Heart right ventricle (tissue), 16 donors: ENCODE results near the gene LIN52. TPM values are rescaled to one million over a fixed set of nuclear protein-coding genes. Genes with fewer than 3 reads are reported as not detected.

Experiments
- ATAC-seq, 8 donors: fragments of 200-7000 bp; cut with Tn5 transposase; one replicate each; pipeline ENCODE4 v1.9.1; 2020; ENCODE audit warnings: mild to moderate bottlenecking in 8 of 8, moderate library complexity in 8 of 8, moderate number of reproducible peaks in 1 of 8
- DNase-seq, 2 donors: peaks; one replicate each; pipeline ENCODE4 v3.0.0-alpha.2; 2020
- H3K27ac ChIP-seq, 10 donors: fragments of 200-600 bp; sonication (generic) in 2 of 10; one replicate each; pipeline versions ENCODE4 v1.5.0 to v1.8.0; 2020 to 2022; ENCODE audit warnings: mild to moderate bottlenecking in 3 of 10
- H3K27me3 ChIP-seq, 7 donors: fragments of 200-600 bp; one replicate each; pipeline ENCODE4 v1.8.0; 2021 to 2022; ENCODE audit warnings: mild to moderate bottlenecking in 2 of 7
- H3K36me3 ChIP-seq, 9 donors: fragments of 200-600 bp; sonication (generic) in 1 of 9; one replicate each; pipeline versions ENCODE4 v1.5.0 to v1.8.0; 2020 to 2022; ENCODE audit warnings: mild to moderate bottlenecking in 2 of 9
- H3K4me1 ChIP-seq, 9 donors: fragments of 200-600 bp; sonication (generic) in 1 of 9; one replicate each; pipeline versions ENCODE4 v1.5.0 to v1.8.0; 2020 to 2022; ENCODE audit warnings: mild to moderate bottlenecking in 4 of 9
- H3K4me3 ChIP-seq, 10 donors: fragments of 200-600 bp; sonication (generic) in 2 of 10; one replicate each; pipeline versions ENCODE4 v1.5.0 to v1.8.0; 2020 to 2022; ENCODE audit warnings: mild to moderate bottlenecking in 7 of 10, moderate library complexity in 2 of 10
- H3K9me3 ChIP-seq, 11 donors: fragments of 200-600 bp in 10 of 11; sonication (generic) in 2 of 11; one replicate each; pipeline versions ENCODE4 v1.5.0 to v1.8.0; 2013 to 2022; ENCODE audit warnings: mild to moderate bottlenecking in 2 of 11, control low read depth in 1 of 11, moderate library complexity in 1 of 11
- CTCF ChIP-seq, 9 donors: fragments of 200-600 bp; sonication (generic) in 2 of 9; IDR thresholded peaks; one replicate each; pipeline versions ENCODE4 v1.5.0 to v1.8.0; 2021 to 2022; ENCODE audit warnings: antibody characterized with exemption in 9 of 9, mild to moderate bottlenecking in 5 of 9, moderate library complexity in 1 of 9
- WGBS, 2 donors: extraction: QIAGEN DNeasy Blood & Tissue Kit; methylation state at CpG; one replicate each; pipeline ENCODE4 v1.1.7; 2013; ENCODE audit warnings: inconsistent platforms in 1 of 2; 5-methylcytosine and 5-hydroxymethylcytosine counted together
- intact Hi-C, 10 donors: fragments of 100-400 bp; cut with DNase I; formaldehyde crosslinking; loops; one replicate each; pipeline versions ENCODE4 v1.11.1 to v1.14.2; 2022
- long read RNA-seq, 3 donors: library from polyadenylated mRNA; unstranded; transcript quantifications; one replicate each; pipeline ENCODE4 v2.0.0, GENCODE V29; 2020 to 2021
- polyA plus RNA-seq, 2 donors: library from polyadenylated mRNA; stranded (reverse); fragments of 200-250 nt; gene quantifications; one replicate each; pipeline ENCODE4 v1.2.3, GENCODE V29; 2013
- total RNA-seq, 10 donors: library from RNA; stranded (reverse); fragmentation: NEBNext Ultra II Directional in 3 of 10; extraction: Animal tissue kit (Norgen Biotek cat#: 25700) in 3 of 10; gene quantifications; one replicate each; pipeline versions ENCODE4 v1.2.1 to v1.2.4, GENCODE V29; 2021 to 2023
- donor health status: Arrhythmogenic right ventricular cardiomyopathy.
- donor health status: ischemic (EF 13 %, LVEDD 7.1; RV severe dilation, severe dysfunction).
- donor health status: healthy with polysubstance abuse.
- donor health status: DM: no; HTN: yes; CAD: no.
- donor health status: DM: no; HTN: no; CAD: no.
- donor health status: ischemic (EF 25% LVEDD 6.9; RV normal size, moderate dysfunction).
- donor health status: ischemic (EF 25% LVEDD 5.7; RV mildly dilated, moderate dysfunction).
- donor health status: healthy.
- donor health status: DM: yes; HTN: yes; CAD: no.
- donor health status: Ischemic cardiomyopathy.
- donor health status: ischemic (EF 35%, LVEDD 5.7; RV mildly dilated, moderate dysfunction).
- donor health status: nonischemic (EF 11% LVEDD 7.7; RV severe dilation, severe dysfunction).
- donor health status: DM: yes; HTN: yes; CAD: no.
- donor health status: PGD.
- donor health status: ischemic (EF 29% LVEDD 5.4; RV normal size, mild dysfunction).
- donor health status: nonischemic (EF 23%, LVEDD 6.1; RV moderate dilation, normal function).

LIN52 gene, protein sequence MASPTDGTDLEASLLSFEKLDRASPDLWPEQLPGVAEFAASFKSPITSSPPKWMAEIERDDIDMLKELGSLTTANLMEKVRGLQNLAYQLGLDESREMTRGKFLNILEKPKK
- total RNA-seq (10 to 100 TPM in 4 of 10 donors, 1 to 10 TPM in 6; 4.7 to 13.6 (median 9.0) TPM), polyA plus RNA-seq (1 to 10 TPM; 5.3 to 6.9 TPM)
- long read RNA-seq, donor 1, transcript LIN52-205 (6 exons, 2,776 nt): major isoform, 23 of 27 reads
- long read RNA-seq, donor 1, partial matches to known transcripts: 1 of 27 reads
- long read RNA-seq, donor 1, other reads (novel, unspliced or antisense): 3 of 27 reads
- long read RNA-seq, donor 2, transcript LIN52-205 (6 exons, 2,776 nt): major isoform, 22 of 37 reads
- long read RNA-seq, donor 2, partial matches to known transcripts: 6 of 37 reads
- long read RNA-seq, donor 2, other reads (novel, unspliced or antisense): 8 of 37 reads
- long read RNA-seq, donor 3, transcript LIN52-205 (6 exons, 2,776 nt): major isoform, 35 of 43 reads
- long read RNA-seq, donor 3, partial matches to known transcripts: 1 of 43 reads
- long read RNA-seq, donor 3, other reads (novel, unspliced or antisense): 6 of 43 reads

GRCh38 chr14:74084277-74085046 is at the start of gene LIN52, which contains the start of gene ALDH6A1:
Gene LIN52 (plus strand): TSS chr14:74084956. CDS start chr14:74084975, 19 bp downstream.
Gene ALDH6A1 (minus strand): TSS chr14:74084453. CDS start chr14:74084394, 59 bp downstream.
- TF ChIP-seq CTCF (IDR thresholded peaks at IDR 0.05): peak in 4 of 9 donors; percentile 9 to 23 (median 20)
- WGBS, 2 donors: 0 to 1% methylated on average over 46 of the region's 46 CpGs
- intact Hi-C loops: no loop called here
- H3K27ac ChIP-seq: peak within 1 kb of the TSS; percentile 53 to 89 (median 82)
- H3K4me3 ChIP-seq: peak within 1 kb of the TSS; percentile 51 to 91 (median 83)
- peaks cover 0 to 50% (median 35%) of the 10 kb centered on the region in 9 donors for H3K4me1 ChIP-seq
- no peaks in the 10 kb centered on the region for H3K9me3 ChIP-seq
- H3K36me3 ChIP-seq: no peaks in the 10 kb centered on the region
- DNase-seq (peak; percentile 93 to 100), ATAC-seq (peak; percentile 96 to 98 (median 98))
- H3K27me3 ChIP-seq: no peaks in the 10 kb centered on the region

DNA sequence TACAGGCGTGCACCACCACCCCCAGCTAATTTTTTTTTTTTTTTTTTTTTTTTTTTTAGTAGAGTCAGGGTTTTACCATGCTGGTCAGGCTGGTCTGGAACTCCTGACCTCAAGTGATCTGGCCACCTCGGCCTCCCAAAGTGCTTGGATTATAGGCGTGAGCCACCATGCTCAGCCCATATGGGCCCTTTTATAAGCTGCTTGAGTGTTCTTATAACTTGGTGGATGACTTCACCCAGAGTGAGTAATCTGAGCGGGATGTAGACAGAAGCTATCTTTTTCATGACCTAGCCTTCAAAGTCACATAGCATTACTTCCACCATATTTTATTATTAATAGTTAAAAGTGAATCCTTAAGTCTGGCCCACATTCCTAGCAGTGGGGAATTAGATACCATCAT is 49.2 kb upstream of the LIN52 start:
- 90 to 95% methylated on average over 4 of the region's 4 CpGs for WGBS, 2 donors
- H3K4me3 ChIP-seq: no peak overlapping the region
- peaks cover 0 to 5% (median 0%) of the 10 kb centered on the region in 9 donors for H3K4me1 ChIP-seq
- peaks cover 0 to 35% (median 0%) of the 10 kb centered on the region in 9 donors for H3K36me3 ChIP-seq
- no peak for TF ChIP-seq CTCF (IDR thresholded peaks at IDR 0.05)
- H3K27ac ChIP-seq: no peak overlapping the region
- DNase-seq (no peak), ATAC-seq (no peak)
- no peaks in the 10 kb centered on the region for H3K27me3 ChIP-seq
- intact Hi-C loops: no loop called here
- no peaks in the 10 kb centered on the region for H3K9me3 ChIP-seq

DNA sequence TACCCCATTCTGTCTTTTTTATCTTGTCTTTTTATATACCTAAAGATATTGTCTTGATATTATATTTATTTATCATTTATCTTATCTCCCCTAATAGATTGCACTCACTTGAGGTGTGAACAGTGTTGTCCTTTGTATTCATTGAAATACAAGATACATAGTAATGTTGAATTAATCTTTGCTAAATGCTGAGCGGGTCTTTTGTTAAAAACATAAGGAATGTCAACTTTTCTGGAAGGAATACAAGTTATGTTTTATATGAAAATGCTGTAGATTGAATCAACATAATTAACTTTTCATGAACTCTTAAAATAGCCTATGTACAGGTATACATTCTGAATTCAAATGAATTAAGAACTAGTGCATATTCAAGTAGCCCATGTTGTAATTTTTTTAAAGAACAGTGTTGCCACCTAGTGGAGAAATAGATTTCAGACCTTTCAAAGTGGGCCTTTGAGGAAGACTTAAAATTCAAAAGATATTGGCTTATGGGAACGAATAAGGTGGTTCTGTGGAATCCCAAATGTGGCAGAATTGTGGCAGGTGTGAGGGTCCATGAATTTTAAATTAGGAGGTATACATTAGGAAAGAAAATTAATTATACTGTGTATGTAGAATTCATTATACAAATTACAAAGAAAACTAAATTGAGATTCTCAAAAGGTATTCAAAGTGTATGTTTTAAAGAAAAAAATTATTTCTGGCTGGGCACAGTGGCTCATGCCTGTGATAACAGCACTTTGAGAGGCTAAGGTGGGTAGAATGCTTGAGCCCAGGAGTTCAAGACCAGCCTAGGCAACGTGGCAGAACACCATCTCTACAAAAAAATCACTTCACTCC is 46.5 kb upstream of the LIN52 start:
- Histone ChIP-seq H3K27ac (no peak overlapping the region), H3K4me3 (no peak overlapping the region), H3K36me3 (peaks cover 0 to 29% (median 0%) of the 10 kb centered on the region in 9 donors), H3K4me1 (no peaks in the 10 kb centered on the region), H3K9me3 (no peaks in the 10 kb centered on the region), H3K27me3 (no peaks in the 10 kb centered on the region)
- intact Hi-C loops: no loop called here
- WGBS, 2 donors: 67 to 68% methylated on average over 3 of the region's 3 CpGs
- DNase-seq: no peak
- no peak for ATAC-seq
- peak; percentile 43 to 79 (median 70) for TF ChIP-seq CTCF (IDR thresholded peaks at IDR 0.05)
